B cell (primary cell): ENCODE measurements around the gene CTPS1. TPM values are rescaled to one million over a fixed set of nuclear protein-coding genes. Genes with fewer than 3 reads are reported as not detected.

Experiments used
- ATAC-seq: fragments of 200-7000 bp; cut with Tn5 transposase; one replicate; pipeline ENCODE4 v1.10.0; 2021; ENCODE audit warnings: low read depth, mild to moderate bottlenecking, moderate number of reproducible peaks, moderate library complexity
- CTCF ChIA-PET: fragments of 350-600 bp; sonication (Branson Sonifier 250); formaldehyde crosslinking; loops from one replicate; lab custom pipeline; 2021; ENCODE audit warnings: antibody characterized with exemption, inconsistent platforms; lab: Charles Lee
- POLR2A ChIA-PET: fragments of 350-600 bp; sonication (Branson Sonifier 250); formaldehyde crosslinking; loops from one replicate; lab custom pipeline; 2021; ENCODE audit warnings: antibody characterized with exemption; lab: Charles Lee
- DNase-seq: peaks from one replicate; pipeline ENCODE4 v3.0.0; 2013
- H2AFZ ChIP-seq: 2 replicates; pipeline ENCODE4 v1.6.1; 2012; ENCODE audit warnings: mild to moderate bottlenecking, low read depth, low read length; ENCODE audit not compliant: insufficient read depth, poor library complexity, severe bottlenecking
- H3K27ac ChIP-seq, 2 donors: 1 replicate in 1 of 2; 2 replicates in 1 of 2; pipeline ENCODE4 v1.5.1; 2012 to 2013; ENCODE audit warnings: low read length in 2 of 2, mild to moderate bottlenecking in 2 of 2, moderate library complexity in 1 of 2
- H3K27me3 ChIP-seq, 4 experiments: fragments of 200-600 bp in 1 of 4; sonication (generic) in 1 of 4; replicated peaks in 1 of 4; 1 replicate in 2 of 4; 2 replicates in 2 of 4; pipeline versions ENCODE4 v1.6.1 to v1.7.0; 2013 to 2016; ENCODE audit warnings: low read length in 3 of 4, mild to moderate bottlenecking in 2 of 4, mixed read lengths in 1 of 4, moderate library complexity in 1 of 4; ENCODE audit not compliant: insufficient read depth in 4 of 4, control insufficient read depth in 3 of 4; ENCODE audit errors: control extremely low read depth in 1 of 4
- H3K36me3 ChIP-seq, 2 experiments: replicated peaks in 1 of 2; 1 replicate in 1 of 2; 2 replicates in 1 of 2; pipeline versions ENCODE4 v1.6.1 to v1.7.1; 2013; ENCODE audit warnings: low read length in 1 of 2; ENCODE audit not compliant: insufficient read depth in 2 of 2, control insufficient read depth in 1 of 2; ENCODE audit errors: control extremely low read depth in 1 of 2, extremely low read depth in 1 of 2
- H3K4me1 ChIP-seq, 2 donors: fragments of 200-600 bp in 1 of 2; sonication (generic) in 1 of 2; 1 replicate in 1 of 2; 2 replicates in 1 of 2; pipeline versions ENCODE4 v1.5.1 to v1.6.1; 2013 to 2017; ENCODE audit warnings: low read length in 2 of 2; ENCODE audit not compliant: control insufficient read depth in 2 of 2, insufficient read depth in 2 of 2
- H3K4me2 ChIP-seq: replicated peaks from 2 replicates; pipeline ENCODE3; 2012; ENCODE audit warnings: mild to moderate bottlenecking, low read depth, low read length; ENCODE audit not compliant: poor library complexity, severe bottlenecking
- H3K4me3 ChIP-seq, 5 experiments: fragments of 200-600 bp in 1 of 5; sonication (generic) in 1 of 5; 1 replicate in 3 of 5; 2 replicates in 2 of 5; pipeline versions ENCODE4 v1.5.1 to v1.7.0; 2011 to 2016; ENCODE audit warnings: low read length in 4 of 5, mild to moderate bottlenecking in 4 of 5, low read depth in 2 of 5, control low read depth in 1 of 5, moderate library complexity in 1 of 5; ENCODE audit not compliant: insufficient read depth in 1 of 5; ENCODE audit errors: control extremely low read depth in 1 of 5, extremely low read depth in 1 of 5
- H3K79me2 ChIP-seq: fragments of 200-600 bp; sonication (generic); one replicate; pipeline ENCODE4 v1.6.0; 2016; ENCODE audit warnings: low read length; ENCODE audit not compliant: control insufficient read depth, insufficient read depth
- H3K9ac ChIP-seq: fragments of 200-600 bp; sonication (generic); 2 replicates; pipeline ENCODE4 v1.6.1; 2017; ENCODE audit warnings: mild to moderate bottlenecking, low read length, moderate library complexity
- H3K9me3 ChIP-seq, 3 donors: one replicate each; pipeline versions ENCODE4 v1.6.1 to v1.7.1; 2013; ENCODE audit warnings: low read length in 2 of 3; ENCODE audit not compliant: control insufficient read depth in 2 of 3, insufficient read depth in 1 of 3; ENCODE audit errors: control extremely low read depth in 1 of 3
- H4K20me1 ChIP-seq: 2 replicates; pipeline ENCODE4 v1.6.0; 2012; ENCODE audit warnings: mild to moderate bottlenecking, low read length; ENCODE audit not compliant: insufficient read depth, control insufficient read depth, poor library complexity, severe bottlenecking
- H3K27ac Mint-ChIP-seq: one replicate; pipeline ENCODE4 v1.8.0; 2021; ENCODE audit warnings: mixed read lengths
- H3K27me3 Mint-ChIP-seq: one replicate; pipeline ENCODE4 v1.8.0; 2021; ENCODE audit warnings: mixed read lengths
- H3K4me1 Mint-ChIP-seq: one replicate; pipeline ENCODE4 v1.8.0; 2021; ENCODE audit warnings: mixed read lengths
- H3K4me3 Mint-ChIP-seq: one replicate; pipeline ENCODE4 v1.8.0; 2021; ENCODE audit warnings: mixed read lengths
- H3K9me3 Mint-ChIP-seq: one replicate; pipeline ENCODE4 v1.8.0; 2022; ENCODE audit warnings: mixed read lengths; ENCODE audit not compliant: insufficient read depth
- CTCF ChIP-seq: fragments of 200-600 bp; IDR thresholded peaks from one replicate; pipeline ENCODE4 v1.8.0; 2022; ENCODE audit warnings: antibody characterized with exemption, mild to moderate bottlenecking
- EZH2 ChIP-seq: IDR thresholded peaks from 2 replicates; pipeline ENCODE4 v1.6.1; 2012; ENCODE audit warnings: borderline replicate concordance, low read depth, mild to moderate bottlenecking, moderate library complexity, low read length; ENCODE audit not compliant: insufficient read depth, poor library complexity, severe bottlenecking
- WGBS: methylation state at CpG from one replicate; pipeline ENCODE4 v1.1.5; 2013; ENCODE audit warnings: missing lambda C conversion rate; ENCODE audit not compliant: insufficient coverage; 5-methylcytosine and 5-hydroxymethylcytosine counted together
- intact Hi-C: fragments of 100-400 bp; cut with micrococcal nuclease; formaldehyde crosslinking; loops from one replicate; pipeline ENCODE4 v1.10.0; 2022
- polyA plus RNA-seq: library from polyadenylated mRNA; depleted of rRNA; stranded (reverse); fragments of >200 nt; gene quantifications from 2 replicates; pipeline ENCODE4 v1.2.3, GENCODE V29; 2012
- total RNA-seq, 2 donors: library from RNA; stranded (reverse); fragments of 120-200 nt in 1 of 2; gene quantifications; 1 replicate in 1 of 2; 2 replicates in 1 of 2; pipeline versions ENCODE4 v1.2.3 to v1.2.4, GENCODE V29; 2013 to 2022

Gene CTPS1
- total and polyA plus RNA-seq, 2 donors (not counting 1 experiment from before 2014, with no cell fraction given), result 9.2 to 17.9 TPM

- no peaks in the 10 kb centered on the region for H4K20me1 ChIP-seq
- no peaks in the 10 kb centered on the region for H3K4me1 Mint-ChIP-seq
- no peak overlapping the region for H3K27ac ChIP-seq
- no peak overlapping the region for H3K27ac Mint-ChIP-seq
- H3K27me3 ChIP-seq, result peaks cover 0 to 4% (median 0%) of the 10 kb centered on the region in 4 experiments
- H3K4me1 ChIP-seq, result no peaks in the 10 kb centered on the region
- no peak overlapping the region for H3K4me3 Mint-ChIP-seq
- intact Hi-C loops, result no loop called here
- no peaks in the 10 kb centered on the region for H3K36me3 ChIP-seq
- peaks cover 0 to 2% (median 0%) of the 10 kb centered on the region in 3 donors for H3K9me3 ChIP-seq
- no peaks in the 10 kb centered on the region for H3K79me2 ChIP-seq
- H2AFZ ChIP-seq, result no peak overlapping the region
- 90% methylated on average over 5 of the region's 8 CpGs for WGBS
- POLR2A ChIA-PET, result interaction anchor here (0.6 kb wide), 1 partner anchor 1501 kb away, joined by 3 read pairs; no protein-coding TSS in a partner anchor
- CTCF ChIA-PET, result no interaction called here
- DNase-seq, result no peak
- TF ChIP-seq CTCF, result no peak
- no peak for TF ChIP-seq EZH2
- no peak for ATAC-seq
- H3K27me3 Mint-ChIP-seq, result peaks cover 24% of the 10 kb centered on the region
- no peaks in the 10 kb centered on the region for H3K9me3 Mint-ChIP-seq
- H3K9ac ChIP-seq, result no peak overlapping the region
- no peak overlapping the region for H3K4me3 ChIP-seq
- H3K4me2 ChIP-seq, result no peak overlapping the region
Measured at GRCh38 chr1:40930174-40930964, 49.1 kb upstream of the CTPS1 start.

GRCh38 chr1:40931601-40932000, 47.9 kb upstream of the CTPS1 start:
- TF ChIP-seq EZH2, result no peak
- no peak for TF ChIP-seq CTCF
- no peak overlapping the region for H3K4me3 Mint-ChIP-seq
- ATAC-seq (no peak), DNase-seq (no peak)
- no peaks in the 10 kb centered on the region for H3K36me3 ChIP-seq
- WGBS, result 92% methylated on average over 3 of the region's 5 CpGs
- peaks cover 0 to 4% (median 0%) of the 10 kb centered on the region in 4 experiments for H3K27me3 ChIP-seq
- no peak overlapping the region for H3K4me3 ChIP-seq
- no peaks in the 10 kb centered on the region for H4K20me1 ChIP-seq
- H3K79me2 ChIP-seq, result no peaks in the 10 kb centered on the region
- H3K9me3 ChIP-seq, result peaks cover 0 to 2% (median 0%) of the 10 kb centered on the region in 3 donors
- H3K27me3 Mint-ChIP-seq, result peaks cover 24% of the 10 kb centered on the region
- no peak overlapping the region for H3K27ac Mint-ChIP-seq
- POLR2A ChIA-PET, result no interaction called here
- CTCF ChIA-PET, result no interaction called here
- H3K4me2 ChIP-seq, result no peak overlapping the region
- no peaks in the 10 kb centered on the region for H3K9me3 Mint-ChIP-seq
- H3K4me1 Mint-ChIP-seq, result no peaks in the 10 kb centered on the region
- intact Hi-C loops, result no loop called here
- H3K9ac ChIP-seq, result no peak overlapping the region
- H3K4me1 ChIP-seq, result no peaks in the 10 kb centered on the region
- no peak overlapping the region for H2AFZ ChIP-seq
- no peak overlapping the region for H3K27ac ChIP-seq
